Inferior parietal cortex (tissue), 1 donor: Measurements from ENCODE around the gene MBP.
"Not testable (repeated sequence)": the region's sequence is repeated elsewhere in the genome, so short reads cannot be mapped to it uniquely, and the experiment has no call there.

Experiments used
- DNase-seq: peaks from one replicate; pipeline ENCODE4 v3.0.0-alpha.2; 2016; ENCODE audit errors: extremely low spot score

MBP gene

GRCh38 chr18:76972846-76973519 lies 159.6 kb downstream of the MBP start:
- DNase-seq: no peak

DNA sequence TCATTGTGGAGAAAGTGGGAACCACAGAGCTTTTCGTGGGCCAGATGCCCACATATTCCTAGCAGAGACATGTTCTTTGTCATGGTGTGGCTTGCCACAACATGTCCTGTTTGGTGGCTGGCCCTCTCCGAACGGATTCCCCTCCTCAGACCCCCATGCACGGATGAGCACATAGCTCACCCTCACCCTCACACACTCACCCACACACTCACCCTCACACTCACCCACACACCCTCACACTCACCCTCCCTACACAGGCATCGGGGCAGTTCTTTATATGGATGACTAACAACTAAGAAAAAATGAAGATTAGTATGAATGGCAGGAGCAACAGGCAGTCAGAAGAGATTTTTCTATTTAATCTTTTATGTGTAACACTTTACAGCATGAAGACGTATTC lies 160.3 kb downstream of the MBP start:
- no peak for DNase-seq

DNA sequence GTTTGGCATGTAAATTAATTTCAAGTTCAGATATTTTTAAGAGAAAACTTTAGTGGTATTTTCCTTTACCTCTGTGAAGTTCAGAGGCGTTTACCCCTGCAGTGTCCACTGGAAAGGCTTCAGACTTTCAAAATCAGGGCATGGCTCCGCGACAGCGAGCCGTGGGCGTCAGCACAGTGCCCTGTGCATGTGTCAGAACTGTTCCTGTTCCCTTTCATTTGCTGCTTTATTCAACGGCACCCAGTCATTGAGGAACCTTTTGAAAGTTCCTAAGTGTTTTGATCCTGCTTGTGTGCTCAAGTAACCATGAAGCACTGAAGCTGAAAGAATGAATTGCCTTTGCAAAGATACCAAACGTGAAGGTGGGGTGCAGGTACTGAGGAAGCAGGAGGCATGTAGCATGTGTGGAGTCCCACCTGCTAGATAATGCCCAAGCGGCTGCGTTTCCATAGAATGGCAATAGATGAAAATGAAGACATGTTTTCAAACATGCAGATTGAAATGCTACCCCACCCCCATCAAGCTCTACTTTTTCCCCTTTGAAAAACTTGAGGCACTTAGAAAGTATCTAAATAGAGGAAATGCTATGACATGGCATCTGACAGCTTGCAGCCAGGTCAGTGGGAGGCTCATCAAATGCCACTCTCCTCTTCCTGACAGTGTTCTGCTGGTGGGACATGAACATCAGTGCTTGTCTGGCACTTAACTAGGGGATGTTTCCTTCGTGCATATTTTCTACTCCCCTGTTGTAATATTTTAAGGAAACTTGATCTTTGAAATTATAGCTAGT lies 161.6 kb downstream of the MBP start:
- no peak for DNase-seq

DNA sequence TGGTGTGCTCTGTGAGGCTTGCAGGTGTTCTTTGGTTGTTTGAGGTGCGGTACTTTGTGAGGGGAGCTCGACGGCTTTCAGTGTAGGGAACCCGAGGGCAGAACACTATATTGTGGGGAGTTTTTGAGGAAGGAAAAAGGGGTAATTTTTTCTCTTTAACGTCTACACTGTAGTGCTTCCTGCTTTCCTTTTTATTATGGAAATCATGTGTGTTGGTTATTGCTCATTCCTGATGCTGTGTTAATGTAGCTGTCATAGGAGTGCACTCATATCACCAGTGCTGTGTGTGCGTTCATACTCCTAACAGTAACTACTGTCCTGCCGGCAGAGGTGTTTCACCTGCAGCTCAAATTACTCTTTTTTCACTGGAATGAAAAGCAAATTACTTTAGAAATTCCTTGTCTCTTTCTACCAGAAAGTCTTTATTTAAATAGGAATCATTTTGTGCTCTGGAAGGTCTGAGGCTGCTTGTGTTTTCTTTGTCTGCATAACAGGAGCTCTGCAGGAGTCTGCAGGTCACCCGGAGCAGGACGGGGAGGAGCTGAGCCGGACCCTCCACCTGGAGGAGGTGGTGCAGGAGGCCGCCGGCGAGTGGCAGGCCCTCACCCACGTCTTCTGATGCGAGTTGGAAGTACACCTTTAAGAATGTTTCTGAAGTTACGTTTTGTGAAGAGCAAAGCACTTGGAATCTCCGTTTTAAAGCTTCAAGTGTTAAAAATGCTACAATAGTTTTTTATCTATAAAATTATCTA lies 164.7 kb downstream of the MBP start:
- no peak for DNase-seq

GRCh38 chr18:76967299-76967698 lies 165.3 kb downstream of the MBP start:
- not testable (repeated sequence) for DNase-seq

GRCh38 chr18:76965555-76966151 lies 166.9 kb downstream of the MBP start:
- not testable (repeated sequence) for DNase-seq

DNA sequence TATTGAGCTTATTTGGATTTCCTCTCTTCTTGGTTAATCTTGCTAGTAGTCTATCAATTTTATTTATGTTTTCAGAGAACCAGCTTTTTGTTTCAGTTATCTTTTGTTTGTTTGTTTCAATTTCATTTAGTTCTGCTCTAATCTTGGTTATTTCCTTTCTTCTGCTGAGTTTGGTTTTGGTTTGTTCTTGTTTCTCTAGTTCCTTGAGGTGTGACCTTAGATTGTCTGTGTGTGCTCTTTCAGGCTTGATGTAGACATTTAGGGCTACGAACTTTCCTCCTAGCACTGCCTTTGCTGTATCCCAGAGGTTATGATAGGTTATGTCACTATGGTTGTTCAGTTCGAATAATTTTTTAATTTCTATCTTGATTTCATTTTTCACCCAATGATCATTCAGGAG lies 168.6 kb downstream of the MBP start:
- no peak for DNase-seq

GRCh38 chr18:76962851-76963250 lies 169.7 kb downstream of the MBP start:
- no peak for DNase-seq

DNA sequence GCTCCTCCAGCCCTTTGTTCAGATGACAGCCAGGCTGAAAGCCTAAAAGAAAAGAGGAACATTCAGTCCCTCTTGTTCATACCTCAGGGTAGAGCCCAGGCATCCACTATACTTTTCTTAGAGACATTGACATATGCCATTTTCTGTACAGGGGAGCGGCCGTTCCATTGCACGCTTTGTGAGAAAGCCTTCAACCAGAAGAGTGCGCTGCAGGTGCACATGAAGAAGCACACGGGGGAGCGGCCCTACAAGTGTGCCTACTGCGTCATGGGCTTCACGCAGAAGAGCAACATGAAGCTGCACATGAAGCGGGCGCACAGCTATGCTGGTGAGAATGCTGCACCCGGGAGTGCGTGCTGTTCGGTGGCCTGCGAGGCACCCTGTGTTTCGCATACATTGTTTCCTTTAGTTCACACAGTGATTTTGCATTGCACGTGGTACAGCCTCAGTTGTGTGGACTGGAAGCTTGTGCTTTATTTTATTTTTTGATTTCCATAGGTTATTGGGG lies 172.0 kb downstream of the MBP start:
- no peak for DNase-seq

DNA sequence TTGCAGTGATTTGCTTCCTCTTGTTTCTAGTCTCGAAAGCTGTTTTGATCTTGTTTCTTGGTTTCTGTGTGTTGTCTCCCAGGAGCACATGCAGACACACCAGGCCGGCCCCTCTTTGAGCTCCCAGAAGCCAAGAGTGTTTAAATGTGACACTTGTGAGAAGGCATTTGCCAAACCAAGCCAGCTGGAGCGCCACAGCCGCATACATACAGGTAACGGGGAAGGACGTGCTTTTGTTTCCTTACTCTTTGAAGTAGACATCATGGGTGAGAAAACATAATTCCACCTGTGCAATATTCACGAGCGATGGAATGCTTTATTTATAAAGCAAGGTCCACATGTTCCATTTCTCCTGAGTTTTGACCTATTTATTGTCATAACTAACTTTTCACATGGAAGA lies 173.0 kb downstream of the MBP start:
- no peak for DNase-seq

DNA sequence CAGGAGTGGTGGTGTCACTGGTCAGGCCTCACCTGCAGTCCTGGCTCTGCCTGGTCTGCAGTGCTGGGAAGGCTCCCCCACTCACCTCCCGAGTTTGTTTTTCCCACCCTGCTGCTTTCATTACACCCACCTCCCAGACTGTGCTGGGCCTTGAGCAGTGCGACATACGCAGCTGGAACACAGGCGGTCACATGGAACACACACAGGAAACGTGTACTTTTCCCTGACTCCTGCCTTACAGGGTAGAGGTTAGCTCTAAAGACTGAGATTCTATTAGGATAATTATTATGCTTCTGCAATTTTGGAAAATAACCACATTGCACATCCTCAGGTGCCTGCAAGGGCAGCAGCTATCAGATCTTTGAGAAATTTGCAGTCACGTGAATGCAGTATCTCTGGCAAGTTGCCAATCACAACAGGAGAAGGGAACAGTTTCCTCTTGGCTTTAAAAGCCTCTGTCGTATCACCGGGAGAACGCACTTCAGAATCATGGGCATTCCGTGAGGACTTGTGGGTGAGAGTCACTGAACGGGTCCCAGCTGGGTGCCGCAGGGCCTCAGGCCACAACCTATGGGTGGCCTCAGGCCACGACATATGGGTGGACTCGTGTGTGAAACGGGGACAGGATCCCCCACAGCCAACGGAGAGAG lies 173.8 kb downstream of the MBP start:
- DNase-seq: no peak

- no peak for DNase-seq
Observed at GRCh38 chr18:76957384-76958355, 174.9 kb downstream of the MBP start.

DNA sequence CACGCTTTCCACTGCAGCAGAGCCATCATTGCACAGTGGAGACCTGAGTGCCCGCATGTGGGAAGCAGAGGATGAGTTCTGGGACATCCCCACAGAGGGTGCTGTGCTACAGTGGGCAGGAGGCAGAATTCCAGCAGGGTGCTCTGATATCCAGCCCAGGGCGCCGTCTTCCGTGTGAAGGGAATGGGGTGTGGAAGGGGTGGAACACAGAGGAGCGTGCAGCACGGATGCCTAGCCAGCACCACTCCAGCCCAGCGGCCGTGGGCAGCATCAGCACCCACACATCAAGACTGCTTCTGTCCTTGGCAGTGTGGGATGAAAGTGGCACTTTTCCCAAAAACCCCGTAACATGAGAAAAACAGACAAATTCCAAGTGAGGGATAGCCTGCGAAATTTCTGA lies 175.9 kb downstream of the MBP start:
- DNase-seq: no peak

GRCh38 chr18:76955524-76956170 lies 176.9 kb downstream of the MBP start:
- no peak for DNase-seq

- no peak for DNase-seq
Observed at GRCh38 chr18:76953583-76954233, 178.9 kb downstream of the MBP start.

- no peak for DNase-seq
Observed at GRCh38 chr18:76953156-76953555, 179.4 kb downstream of the MBP start.

- DNase-seq: no peak
Observed at GRCh38 chr18:76952747-76953146, 179.8 kb downstream of the MBP start.

DNA sequence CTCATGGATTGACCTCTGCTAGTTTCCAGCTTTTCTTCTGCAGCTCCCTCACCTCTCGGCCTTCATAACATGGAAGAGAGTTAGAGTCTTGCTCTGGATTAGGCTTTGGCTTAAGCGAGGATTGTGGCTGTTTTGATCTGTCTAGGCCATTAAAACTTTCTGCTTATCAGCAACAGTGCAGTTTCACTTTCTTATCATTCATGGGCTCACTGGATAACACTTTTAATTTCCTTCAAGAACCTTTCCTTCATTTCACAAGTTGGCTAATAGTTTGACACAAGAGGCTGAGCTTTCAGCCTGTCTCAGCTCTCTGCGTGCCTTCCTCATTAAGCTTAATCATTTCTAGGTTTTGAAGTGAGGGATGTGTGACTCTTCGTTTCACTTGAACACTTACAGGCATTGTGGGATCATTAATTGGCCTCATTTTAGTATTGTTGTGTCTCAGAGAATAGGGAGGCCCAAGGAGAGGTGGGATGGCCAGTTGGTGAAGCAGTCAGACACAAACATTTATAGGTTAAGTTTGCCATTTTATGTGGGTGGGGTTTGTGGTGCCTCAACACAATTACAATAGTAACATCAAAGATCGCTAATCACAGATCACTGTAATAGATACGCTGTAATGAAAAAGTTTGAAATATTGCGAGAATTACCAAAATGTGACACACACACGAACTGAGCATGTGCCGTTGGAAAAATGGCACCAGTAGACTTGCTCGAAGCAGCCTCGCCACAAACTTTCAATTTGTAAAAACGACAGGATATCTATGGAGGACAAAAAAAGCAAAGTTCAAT lies 180.9 kb downstream of the MBP start:
- no peak for DNase-seq

DNA sequence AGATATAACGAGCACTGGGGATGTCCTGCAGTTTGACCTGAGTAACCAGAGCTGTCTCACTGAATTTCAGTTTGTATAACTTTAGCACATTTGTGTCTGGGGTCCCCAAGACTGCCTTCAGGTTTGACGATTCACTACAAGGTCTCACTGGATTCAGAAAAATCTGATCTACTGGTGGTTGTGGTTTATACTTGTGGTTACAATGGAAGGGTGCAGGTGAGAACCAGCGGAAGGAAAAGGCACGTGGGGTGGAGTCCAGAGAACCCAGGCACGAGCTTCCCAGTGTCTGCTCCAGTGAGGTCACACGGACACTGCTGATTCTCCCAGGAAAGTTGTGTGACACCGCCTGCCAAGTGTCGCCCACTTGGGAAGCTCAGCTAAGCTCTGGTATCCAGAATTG lies 184.2 kb downstream of the MBP start:
- no peak for DNase-seq
